ENCODE measurements around the gene AK5. TPM values are rescaled to one million over a fixed set of nuclear protein-coding genes. Genes with fewer than 3 reads are reported as not detected.

Gene AK5
- total and polyA plus RNA-seq, 7 donors, result 0.14 to 0.49 (median 0.30) TPM; not detected in 2

DNA sequence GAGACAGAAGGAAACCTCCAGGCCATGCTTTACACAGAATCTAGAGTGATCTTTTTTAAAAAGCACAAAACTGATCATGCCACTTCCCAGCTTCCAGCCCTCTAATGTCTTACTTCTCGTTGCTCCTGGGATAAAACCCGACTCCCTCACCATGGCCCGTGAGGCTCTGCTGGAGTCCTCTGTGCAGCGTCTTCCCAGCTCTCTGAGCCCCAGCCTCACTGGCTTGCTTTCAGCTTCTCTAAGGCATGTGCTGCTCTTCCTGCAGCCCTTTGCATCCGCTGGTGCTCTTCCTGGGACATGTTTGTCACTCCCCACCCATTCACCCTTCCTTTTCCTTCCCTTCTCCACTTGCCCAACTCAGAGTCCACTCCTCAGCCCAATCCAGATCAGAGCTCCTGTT is 184.1 kb downstream of the AK5 start:
- DNase-seq, result no peak
- 81 to 88% (median 86%) methylated on average over 5 of the region's 5 CpGs for WGBS, 3 donors
- H3K4me3 ChIP-seq, result no peak overlapping the region
- H3K4me1 ChIP-seq, result no peaks in the 10 kb centered on the region
- intact Hi-C loops (cut with DNase I), result no loop called here
- no peak for ATAC-seq
- no peaks in the 10 kb centered on the region for H3K9me3 ChIP-seq
- H3K27ac ChIP-seq, result no peak overlapping the region
- TF ChIP-seq, protein P1, sequence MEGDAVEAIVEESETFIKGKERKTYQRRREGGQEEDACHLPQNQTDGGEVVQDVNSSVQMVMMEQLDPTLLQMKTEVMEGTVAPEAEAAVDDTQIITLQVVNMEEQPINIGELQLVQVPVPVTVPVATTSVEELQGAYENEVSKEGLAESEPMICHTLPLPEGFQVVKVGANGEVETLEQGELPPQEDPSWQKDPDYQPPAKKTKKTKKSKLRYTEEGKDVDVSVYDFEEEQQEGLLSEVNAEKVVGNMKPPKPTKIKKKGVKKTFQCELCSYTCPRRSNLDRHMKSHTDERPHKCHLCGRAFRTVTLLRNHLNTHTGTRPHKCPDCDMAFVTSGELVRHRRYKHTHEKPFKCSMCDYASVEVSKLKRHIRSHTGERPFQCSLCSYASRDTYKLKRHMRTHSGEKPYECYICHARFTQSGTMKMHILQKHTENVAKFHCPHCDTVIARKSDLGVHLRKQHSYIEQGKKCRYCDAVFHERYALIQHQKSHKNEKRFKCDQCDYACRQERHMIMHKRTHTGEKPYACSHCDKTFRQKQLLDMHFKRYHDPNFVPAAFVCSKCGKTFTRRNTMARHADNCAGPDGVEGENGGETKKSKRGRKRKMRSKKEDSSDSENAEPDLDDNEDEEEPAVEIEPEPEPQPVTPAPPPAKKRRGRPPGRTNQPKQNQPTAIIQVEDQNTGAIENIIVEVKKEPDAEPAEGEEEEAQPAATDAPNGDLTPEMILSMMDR (IDR thresholded peaks at IDR 0.05), result no peak
- H3K27me3 ChIP-seq (ENCODE audit: insufficient read depth in 3 of 3, low read length in 2 of 3), result no peaks in the 10 kb centered on the region
- no peaks in the 10 kb centered on the region for H3K36me3 ChIP-seq (ENCODE audit: insufficient read depth in 1 of 2, low read depth in 1 of 2)

- intact Hi-C loops (cut with DNase I), result no loop called here
- Histone ChIP-seq H3K4me1 (no peaks in the 10 kb centered on the region), H3K4me3 (no peak overlapping the region), H3K27me3 (ENCODE audit: insufficient read depth in 3 of 3, low read length in 2 of 3) (no peaks in the 10 kb centered on the region), H3K27ac (no peak overlapping the region), H3K9me3 (no peaks in the 10 kb centered on the region), H3K36me3 (ENCODE audit: insufficient read depth in 1 of 2, low read depth in 1 of 2) (no peaks in the 10 kb centered on the region)
- WGBS, 3 donors, result 69 to 83% (median 73%) methylated on average over 2 of the region's 2 CpGs
- ATAC-seq (no peak), DNase-seq (no peak)
- TF ChIP-seq, protein P1 (IDR thresholded peaks at IDR 0.05), result no peak
Observed at GRCh38 chr1:77467021-77467595, 185.3 kb downstream of the AK5 start.

- TF ChIP-seq, protein P1 (IDR thresholded peaks at IDR 0.05), result no peak
- intact Hi-C loops (cut with DNase I), result no loop called here
- no peak for ATAC-seq
- no peak overlapping the region for H3K4me3 ChIP-seq
- no peaks in the 10 kb centered on the region for H3K4me1 ChIP-seq
- 67 to 75% (median 68%) methylated on average over 2 of the region's 2 CpGs for WGBS, 3 donors
- no peaks in the 10 kb centered on the region for H3K9me3 ChIP-seq
- no peaks in the 10 kb centered on the region for H3K36me3 ChIP-seq (ENCODE audit: insufficient read depth in 1 of 2, low read depth in 1 of 2)
- DNase-seq, result no peak
- no peak overlapping the region for H3K27ac ChIP-seq
- H3K27me3 ChIP-seq (ENCODE audit: insufficient read depth in 3 of 3, low read length in 2 of 3), result no peaks in the 10 kb centered on the region
Observed at GRCh38 chr1:77467741-77468140, 185.9 kb downstream of the AK5 start.

DNA sequence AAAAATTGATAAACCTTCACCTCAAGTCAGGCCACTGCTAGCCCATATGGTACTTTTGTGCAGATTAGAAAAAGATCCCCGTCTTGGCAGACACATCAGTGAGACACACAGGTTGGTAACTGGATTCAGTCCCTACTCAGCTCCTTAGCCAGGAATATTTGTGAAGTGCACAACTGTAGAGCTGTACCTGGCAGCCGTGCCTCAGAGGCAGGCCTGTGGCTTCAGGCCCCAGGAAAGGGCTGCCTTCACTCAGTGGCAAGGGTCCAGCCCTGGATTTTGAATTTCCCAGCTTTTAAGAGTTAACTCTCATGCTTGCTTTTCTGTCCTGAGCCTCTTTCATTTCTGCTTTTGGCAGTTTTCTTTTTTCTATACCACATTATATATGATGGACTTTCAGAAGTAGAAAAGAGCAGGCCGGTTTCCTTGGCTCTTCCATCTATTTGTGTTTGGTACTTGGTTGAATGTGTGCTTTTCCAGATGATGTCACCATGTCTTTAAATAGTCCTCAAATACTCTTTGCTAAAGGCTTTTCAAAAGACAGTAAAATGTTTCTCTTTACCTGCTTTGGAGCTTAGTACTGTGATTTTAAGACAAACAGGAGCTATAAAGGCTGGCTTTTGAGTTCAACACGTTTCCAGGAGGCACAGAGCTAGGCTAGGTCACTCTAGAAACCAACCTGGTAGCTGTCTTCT is 186.6 kb downstream of the AK5 start:
- Histone ChIP-seq H3K9me3 (no peaks in the 10 kb centered on the region), H3K27ac (no peak overlapping the region), H3K4me1 (no peaks in the 10 kb centered on the region), H3K4me3 (no peak overlapping the region), H3K36me3 (ENCODE audit: insufficient read depth in 1 of 2, low read depth in 1 of 2) (no peaks in the 10 kb centered on the region), H3K27me3 (ENCODE audit: insufficient read depth in 3 of 3, low read length in 2 of 3) (no peaks in the 10 kb centered on the region)
- intact Hi-C loops (cut with DNase I), result no loop called here
- ATAC-seq (no peak), DNase-seq (no peak)
- WGBS, 3 donors, result 38 to 52% (median 39%) methylated on average over 4 of the region's 4 CpGs
- TF ChIP-seq, protein P1 (IDR thresholded peaks at IDR 0.05), result no peak
